Umbilical cord (tissue), 2 donors: Measurements from ENCODE around the gene HDAC4. TPM values are rescaled to one million over a fixed set of nuclear protein-coding genes. Genes with fewer than 3 reads are reported as not detected.

Experiments
- DNase-seq: peaks from one replicate; pipeline ENCODE4 v3.0.0-alpha.2; 2015; ENCODE audit warnings: low spot score
- total RNA-seq: library from RNA; depleted of rRNA; stranded (reverse); fragments of >200 nt; gene quantifications from one replicate; pipeline ENCODE4 v1.2.3, GENCODE V29; 2014; ENCODE audit warnings: low replicate concordance; ENCODE audit not compliant: insufficient read depth

Gene HDAC4
- total RNA-seq, 1 donor from 2014 or later, result 99.4 TPM

DNA sequence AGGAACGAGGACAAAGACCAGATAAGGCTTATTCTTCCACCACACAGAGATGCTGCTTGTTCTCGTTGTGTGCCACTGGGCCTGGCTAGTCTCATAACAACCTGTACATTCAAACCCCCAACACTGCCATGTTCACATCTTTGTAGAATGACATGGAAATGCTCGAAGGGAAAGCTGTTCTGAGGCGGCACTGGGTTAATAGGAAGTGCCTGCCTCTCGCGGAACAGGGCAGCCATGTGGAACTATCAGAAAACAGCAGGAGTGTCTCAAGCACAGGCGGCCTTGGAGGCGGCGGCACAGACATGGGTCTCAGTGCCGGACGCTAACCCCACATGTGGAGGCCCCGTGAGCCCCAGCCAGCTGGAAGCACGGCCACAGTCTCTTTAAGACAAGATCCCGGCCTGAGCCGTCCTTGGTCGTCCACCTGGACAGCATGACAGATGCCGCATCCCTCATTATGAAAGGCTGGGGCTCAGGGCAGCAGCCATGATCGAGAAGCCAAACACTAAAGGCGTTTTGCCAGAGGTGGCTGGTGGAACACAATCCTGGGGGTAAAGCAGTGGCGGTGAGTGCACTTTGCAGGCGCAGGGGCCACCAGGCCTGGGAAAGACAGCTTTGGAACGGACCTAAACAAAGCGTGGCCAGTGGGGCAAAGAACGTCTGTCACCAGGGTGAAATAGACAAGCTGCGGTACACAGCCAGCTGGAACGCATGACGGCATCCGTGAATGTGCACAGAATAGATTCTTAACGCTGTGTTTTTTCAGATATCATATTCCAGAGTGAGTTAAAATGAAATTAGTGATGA lies 161.0 kb downstream of the HDAC4 start:
- DNase-seq, result no peak

DNA sequence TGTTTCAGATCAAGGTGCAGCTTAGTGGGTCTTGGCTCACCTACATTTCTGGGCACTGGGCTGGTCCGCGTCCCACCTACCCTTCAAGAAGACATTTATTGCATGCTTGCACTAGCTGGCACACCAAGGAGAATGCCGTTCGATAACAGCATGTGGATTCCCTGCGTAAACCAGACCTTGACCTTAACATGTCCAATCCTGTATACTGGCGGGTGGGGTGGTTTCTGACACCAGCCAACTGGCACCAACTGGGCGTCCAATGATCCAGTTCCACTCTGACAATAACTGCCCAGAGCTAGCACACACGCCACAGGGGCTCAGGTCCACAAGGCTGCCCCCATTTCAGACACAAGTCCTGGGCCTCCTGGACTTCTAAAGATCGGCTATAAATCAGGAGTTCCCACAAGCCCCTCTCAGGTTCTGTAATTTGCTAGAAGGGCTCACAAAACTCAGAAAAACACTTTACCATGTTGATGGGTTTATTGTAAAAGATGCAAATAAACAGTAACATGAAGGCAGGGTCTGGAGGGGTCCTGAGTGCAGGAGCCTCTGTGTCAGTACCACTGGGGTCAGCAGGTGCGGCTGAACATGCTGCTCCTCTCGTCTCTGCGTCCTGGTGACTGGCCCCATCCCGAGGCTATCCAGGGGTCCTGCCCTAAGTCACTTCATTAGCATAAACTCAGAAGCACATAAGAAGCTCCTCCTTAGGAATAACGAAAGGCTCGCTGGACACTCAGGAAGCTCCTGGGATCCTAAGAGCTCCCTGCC lies 161.8 kb downstream of the HDAC4 start:
- DNase-seq, result no peak

DNA sequence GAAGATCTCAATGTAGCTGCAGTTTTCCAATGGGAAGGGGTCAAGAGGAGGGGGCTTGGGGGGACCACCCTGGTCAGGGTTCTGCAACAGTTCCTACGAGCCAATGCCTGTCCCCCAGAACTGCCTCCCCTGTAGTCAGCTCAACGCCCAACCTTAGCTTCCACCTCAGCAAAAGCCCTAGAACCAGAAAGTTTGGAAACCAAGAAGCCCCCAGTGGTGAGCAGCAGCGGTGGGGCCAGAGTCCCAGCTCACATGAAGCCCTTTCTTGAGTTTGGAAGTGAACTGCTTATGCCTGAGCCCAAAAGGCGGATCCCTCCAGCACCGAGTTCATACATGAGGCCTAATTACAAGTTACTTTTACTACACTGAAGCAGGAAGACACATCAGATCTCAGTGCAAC lies 162.4 kb downstream of the HDAC4 start:
- DNase-seq, result no peak

DNA sequence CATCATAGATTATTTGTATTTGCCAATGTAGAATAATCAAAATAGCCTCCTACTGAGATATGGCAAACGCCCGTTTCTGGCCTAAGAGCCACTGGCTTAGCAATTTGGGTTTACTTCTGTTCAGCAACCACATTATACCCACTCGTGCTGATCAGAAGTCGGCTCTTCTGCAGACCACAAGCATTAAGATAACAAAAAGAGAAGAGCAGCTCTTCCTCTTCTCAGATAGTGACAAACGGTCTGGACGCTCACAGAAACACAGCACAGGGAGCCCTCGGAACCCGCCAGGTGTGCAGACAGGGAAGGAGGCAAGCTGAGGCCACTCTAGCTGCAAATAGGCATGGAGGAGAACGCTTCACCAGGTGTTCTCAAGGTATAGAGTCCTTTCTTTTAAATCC lies 164.0 kb downstream of the HDAC4 start:
- no peak for DNase-seq

DNA sequence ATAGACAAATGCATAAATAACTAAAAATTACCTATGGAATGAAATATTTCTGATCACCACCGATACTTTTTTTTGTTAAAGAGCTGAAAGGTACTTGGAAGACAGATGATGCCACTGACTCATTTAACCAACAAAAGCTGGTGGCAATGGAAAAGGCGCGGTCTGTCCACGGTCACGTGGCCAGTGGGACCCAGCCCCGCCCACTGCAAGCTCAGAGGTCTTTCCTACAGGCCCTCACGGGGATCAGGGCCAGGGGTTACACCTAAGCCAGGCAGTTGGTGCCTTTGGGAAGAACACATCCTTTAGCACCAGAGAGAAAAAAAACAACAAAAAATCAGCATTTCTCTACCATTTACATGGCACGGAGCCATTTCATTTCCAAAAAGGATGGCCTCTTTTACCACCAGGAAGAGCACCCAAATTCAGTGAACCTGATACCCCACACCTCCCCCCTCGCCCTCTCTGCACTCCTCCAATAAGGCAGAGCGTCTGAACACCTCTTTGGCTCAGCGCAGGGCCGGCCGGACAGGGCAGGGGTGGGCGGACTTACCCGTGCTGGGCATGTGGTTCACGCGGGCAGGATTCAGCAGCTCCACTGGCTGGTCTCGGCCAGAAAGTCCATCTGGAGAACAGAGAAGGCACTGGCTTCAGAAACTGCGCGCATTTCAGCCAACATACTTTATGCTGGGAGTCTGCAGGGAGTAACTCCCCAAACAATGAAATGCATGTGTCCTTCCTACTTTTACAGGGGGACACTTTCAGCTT lies 164.6 kb downstream of the HDAC4 start:
- DNase-seq, result no peak

DNA sequence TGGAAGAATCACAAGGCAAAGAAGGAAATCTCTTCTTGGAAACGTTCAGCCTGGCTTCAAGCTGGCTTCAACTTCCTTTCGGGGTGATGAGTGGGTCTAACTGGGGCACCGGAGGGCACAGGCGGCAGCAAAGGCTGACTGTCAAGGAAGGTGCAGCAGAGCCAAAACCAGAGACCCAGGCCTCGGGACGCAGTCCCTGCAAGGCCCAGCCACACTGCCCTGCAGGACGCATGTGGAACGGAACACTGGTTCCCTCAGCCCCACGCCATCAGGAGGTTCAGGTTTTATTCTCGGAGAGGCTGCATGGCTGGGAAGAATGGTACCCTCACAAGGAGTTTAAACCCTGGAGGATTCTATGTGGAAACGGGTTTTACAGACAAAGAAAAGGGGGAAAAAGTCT lies 165.5 kb downstream of the HDAC4 start:
- DNase-seq, result no peak

DNA sequence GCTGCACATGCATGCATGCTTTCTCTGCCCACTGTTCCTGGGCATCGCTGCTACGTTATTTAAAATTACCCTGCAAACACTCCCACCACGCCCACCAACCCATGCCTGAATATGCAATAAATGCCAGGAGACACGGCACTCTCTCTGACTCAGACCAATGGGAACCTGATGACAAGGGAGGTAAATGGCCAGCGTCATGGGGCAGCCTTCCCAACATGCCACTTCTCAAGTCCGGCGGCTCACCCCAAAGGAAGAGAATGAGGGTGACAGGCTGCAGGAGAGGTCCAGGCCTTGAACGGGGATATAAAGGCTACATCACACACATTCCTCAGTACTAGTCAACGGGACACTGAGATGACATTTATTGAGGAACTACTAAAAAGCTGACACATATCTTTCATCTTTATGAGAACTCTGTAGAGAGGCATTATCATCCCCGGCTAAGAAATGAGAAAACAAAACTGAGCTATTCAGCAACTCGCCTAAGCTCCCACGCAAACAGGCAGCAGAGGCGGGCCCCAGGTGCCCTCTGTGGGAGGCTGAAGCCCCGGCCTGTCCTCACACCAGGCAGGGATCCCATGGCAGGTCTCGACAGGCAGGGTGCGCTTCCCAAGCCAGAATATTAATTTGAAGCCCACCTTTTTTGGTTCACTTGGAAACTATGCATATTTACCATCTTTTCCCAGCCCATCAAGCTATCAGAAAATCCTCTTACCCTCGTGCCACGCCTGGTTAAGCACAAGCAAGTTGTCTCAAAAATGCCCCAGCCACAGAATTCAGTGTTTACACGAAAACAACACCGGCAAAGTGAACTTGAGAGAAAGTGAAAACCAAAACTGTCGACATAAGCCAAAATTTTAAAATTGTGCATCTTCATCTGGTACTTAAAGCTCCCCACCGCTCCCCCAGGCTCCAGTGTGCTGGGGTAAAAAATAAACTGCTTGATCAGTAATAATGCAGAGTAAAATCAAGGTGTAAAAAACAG lies 166.3 kb downstream of the HDAC4 start:
- no peak for DNase-seq

DNA sequence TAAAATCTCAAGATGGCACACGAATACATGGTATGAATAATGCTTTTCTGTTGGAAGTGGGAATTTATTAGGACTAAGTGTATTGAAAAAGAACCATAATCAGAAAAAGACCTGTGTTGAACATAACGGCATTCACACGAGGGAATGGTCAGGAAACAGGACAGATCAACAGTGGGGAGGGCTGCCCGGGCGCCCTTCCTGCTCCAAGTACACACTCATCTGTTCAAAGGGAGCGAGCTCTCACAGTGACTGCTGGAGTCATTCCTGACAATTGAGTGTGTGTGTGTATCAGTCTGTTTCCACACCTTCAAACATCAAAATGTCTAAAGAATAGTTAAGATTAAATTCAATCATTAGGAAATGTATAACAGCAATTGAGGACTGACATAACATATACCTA lies 167.2 kb downstream of the HDAC4 start:
- DNase-seq, result no peak

DNA sequence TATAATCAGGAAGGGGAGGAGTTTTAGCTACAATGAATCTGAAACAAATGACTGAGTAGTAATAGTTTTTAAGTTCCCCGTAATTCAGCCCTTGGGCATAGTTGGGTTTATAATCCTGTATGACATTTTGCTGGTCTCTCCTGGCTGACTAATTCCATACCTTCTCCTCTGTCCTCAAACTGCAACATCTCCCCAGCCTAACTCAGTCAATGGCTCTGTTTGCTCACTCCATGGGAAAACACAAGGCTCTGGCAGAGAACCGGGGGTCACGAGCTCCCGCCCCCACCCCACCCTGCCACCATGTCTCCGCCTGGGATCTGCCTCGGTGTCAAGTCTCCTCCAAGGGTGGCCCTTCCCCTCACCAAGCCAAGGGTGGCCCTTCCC lies 168.6 kb downstream of the HDAC4 start:
- DNase-seq, result no peak

DNA sequence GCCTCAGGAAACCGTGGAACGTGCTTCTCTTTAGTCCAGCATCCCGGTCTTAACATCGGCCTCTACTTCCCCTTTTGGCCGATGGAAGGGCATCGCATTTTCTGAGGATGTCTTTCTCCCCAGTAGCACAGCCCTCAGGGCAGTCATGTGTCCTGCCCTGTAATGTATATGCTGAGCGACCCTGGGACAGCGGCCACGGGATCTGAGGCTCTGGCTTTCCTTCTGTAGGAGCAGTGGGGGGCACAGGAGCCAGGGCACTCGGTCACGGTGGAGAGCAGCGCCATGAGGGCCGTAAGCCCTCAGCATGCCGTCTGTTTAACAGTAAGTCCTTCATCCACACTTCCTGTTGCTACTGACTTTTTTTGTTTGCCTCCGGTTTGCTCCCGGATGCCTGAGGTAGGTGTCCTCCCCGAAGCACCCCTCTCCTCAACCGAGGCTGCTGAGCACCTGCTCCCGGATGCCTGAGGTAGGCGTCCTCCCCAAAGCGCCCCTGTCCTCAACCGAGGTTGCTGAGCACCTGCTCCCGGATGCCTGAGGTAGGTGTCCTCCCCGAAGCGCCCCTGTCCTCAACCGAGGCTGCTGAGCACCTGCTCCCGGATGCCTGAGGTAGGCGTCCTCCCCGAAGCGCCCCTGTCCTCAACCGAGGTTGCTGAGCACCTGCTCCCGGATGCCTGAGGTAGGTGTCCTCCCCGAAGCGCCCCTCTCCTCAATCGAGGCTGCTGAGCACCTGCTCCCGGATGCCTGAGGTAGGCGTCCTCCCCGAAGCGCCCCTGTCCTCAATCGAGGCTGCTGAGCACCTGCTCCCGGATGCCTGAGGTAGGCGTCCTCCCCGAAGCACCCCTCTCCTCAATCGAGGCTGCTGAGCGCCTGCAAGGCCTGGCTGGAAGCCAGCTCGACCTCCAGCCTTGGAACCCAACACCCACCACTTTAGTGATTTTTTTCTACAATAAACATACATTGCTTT lies 169.3 kb downstream of the HDAC4 start:
- DNase-seq, result no peak

DNA sequence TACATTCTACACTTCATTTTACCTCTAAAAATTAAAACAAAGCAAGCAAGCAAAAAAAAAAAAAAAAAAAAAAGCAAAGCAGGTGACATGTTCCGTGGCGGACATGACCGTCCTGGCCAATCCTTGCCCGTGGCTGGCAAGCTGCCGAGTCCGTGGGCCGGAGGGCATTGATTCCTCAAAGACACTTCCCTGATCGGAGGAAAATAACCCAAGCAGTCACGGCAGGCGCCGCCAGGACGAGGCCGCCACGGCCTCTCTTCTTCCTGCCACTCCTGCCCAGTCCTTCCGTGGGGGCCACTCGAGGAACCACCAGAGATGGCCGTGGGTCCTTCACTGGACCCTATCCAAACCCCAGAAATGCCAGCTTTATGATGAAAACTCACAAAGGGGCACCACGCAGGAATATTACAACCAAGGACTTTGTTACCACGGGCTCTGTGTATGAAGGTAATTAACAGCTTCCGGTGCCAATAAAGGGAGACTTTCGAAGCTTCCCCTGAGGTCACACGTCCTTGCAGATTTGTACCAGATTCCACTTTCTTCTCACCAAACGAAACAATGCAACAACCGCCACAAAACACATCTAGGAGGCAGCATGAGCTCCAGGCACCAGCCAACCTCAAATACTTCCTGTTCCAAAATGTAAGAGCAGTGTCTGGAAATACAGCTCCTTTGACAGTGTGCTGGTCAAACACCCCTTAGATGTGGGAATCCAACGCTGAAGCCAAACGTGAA lies 170.3 kb downstream of the HDAC4 start:
- no peak for DNase-seq

DNA sequence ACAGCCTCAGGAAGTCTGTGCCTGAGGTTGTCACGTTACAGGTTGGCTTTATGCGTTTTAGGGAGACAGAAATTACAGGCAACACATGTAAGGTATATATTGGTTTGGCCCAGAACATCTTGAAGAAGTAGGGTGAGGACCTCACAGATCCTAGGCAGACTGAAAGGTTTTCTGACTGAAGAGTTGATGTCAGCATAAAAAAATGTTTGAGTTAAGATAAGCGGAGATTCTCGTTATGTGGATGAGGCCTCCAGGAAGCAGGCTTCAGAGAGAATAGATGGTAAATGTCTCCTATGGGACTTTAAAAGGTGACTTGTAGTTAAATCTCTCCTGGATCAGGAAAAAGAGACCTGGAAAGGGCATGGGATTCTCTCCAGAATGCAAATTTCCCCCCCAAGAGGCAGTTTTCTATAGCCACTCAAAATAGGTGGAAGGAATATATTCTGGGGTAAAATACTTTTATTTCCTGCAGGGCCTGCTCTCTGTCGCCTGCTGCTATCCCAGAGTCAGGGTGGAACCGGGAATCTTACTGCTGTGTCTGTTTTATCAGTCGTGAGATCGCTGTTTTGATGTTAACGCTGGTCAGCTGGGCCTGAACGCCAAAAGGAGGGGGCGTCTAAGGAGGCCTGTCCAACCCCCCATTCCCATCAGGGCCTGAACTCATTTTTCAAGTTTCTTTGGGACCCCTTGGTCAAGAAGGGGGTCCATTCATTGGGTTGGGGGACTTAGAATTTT lies 171.1 kb downstream of the HDAC4 start:
- DNase-seq, result peak; percentile 85

DNA sequence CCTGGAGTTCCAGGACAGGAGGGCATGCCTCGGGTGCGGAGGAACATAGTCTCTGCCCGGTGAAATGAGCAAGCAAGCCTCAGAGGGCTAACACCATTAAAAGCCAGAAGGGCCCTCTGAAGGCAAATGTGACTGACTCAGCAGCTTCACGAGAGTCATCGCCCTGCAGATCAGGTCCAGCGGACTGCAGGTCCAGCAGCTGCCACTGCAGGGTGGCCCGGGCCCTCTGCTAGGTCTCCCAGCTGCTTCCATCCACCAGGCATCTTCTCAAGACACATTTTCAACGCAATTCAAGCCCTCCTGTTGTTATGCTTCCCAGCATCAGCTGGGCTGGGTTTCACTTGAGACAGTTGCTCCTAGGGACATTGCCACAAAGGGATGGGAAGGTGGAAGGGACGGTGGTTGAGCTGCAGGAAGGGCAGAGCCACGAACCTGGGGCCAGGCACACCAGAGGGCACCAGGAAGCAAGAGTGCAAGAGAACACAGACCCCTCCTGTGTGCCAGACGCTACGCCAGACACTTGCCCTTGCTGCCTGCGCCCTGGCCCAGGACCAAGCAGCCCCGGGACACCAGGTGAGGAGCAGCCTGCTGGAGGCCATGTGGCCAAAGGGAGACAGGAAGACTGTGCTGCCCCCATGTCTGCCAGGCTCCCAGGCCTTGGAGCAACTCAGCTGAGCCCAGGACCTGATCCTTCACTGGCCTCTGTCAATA lies 173.0 kb downstream of the HDAC4 start:
- no peak for DNase-seq

DNA sequence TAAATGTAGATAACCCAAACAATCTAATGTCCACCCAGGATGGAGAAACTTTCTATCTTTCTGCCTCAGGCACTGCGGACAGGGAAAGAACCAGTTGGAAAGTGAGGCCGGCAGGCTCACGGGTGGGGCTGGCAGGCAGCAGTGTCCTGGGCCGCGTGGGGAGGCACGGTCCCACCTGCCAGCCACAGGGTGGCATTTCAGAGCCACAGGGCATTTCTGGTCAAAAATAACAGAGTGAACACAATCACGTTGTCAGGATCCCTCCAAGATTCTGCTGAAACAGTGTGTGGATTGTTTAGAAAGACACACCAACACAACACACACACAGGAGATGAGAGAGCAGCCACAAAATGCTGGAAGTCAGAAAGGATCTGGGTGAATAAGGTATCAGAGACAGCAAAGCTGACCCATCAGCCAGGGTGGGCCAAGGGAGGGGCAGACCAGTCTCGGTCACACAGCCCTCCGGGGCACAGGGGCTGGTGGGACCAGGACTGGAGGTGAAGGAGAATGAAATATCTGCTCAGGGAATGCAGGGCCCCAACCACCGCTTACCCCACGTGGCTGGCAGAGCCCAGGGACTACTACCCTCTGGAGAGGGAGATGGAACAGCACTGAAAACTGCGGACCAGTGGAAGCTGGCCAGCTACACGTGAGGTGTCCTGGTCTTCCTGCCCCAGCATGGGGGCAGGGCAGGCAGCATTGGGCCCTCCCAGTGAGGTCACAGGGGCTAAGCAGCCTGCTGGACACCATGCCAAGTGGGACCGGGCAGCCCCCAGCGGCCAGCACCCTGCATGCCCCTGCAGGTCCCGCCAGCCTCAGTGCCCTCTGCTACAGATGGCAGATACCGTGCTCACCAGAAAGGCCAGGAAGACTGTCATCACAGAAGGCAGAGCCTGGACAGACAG lies 173.9 kb downstream of the HDAC4 start:
- no peak for DNase-seq

DNA sequence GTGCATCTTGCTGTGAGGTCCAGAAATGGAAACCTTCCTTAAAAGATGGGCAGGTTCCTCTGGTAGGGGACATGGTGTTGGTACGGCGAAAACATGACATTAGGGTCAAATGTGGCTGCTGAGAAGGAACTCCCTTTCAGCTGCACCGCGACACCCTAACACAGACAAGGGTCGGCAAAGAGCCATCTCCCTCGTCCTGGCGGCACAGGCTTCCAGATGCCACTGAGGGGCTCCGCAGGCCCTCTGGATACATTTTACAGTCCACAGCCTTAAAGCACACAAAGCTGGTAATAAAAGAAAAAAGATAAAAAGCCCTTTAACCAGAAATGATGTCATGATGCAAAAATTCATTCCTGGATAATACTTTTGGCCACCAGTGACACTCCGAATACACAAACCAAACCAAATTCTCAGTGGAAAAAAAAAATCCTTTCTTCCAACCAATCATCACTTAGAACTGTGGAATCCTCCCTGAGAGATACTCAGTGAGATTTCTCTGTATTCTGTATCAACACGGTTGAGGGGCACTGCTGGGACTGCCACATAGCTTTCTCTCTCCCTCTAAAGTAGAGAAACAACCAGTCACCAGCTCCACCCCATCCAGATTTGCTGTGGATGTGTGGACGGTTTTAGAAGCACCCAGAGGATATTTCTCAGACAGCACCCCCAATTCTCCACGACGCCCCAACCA lies 174.8 kb downstream of the HDAC4 start:
- DNase-seq, result peak; percentile 94

DNA sequence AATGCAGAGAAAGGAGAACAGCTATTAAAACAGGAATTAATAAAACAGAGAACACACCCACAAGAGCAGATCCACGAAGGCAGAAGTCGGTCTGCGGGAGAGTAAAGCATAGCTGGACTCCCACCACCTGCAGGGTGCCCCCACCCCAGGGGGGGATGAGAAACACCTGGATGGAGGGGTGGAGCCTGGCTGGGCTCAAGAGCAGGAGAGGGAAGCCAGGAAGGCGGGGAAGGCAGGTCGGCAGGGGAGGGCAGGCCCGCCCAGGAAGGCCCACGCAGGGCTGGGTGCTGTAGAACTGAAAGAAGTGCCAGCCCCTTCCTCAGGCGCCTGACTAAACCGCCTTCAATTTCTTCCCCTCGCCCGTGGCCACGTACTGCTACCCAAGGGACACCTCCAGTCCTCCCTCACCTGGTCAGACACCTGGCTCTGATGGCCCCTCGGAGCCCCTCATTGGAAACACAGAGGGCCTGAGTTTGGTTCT lies 175.4 kb downstream of the HDAC4 start:
- DNase-seq, result no peak
